Calu3 (cell line): ENCODE data around the gene PRR14. TPM values are rescaled to one million over a fixed set of nuclear protein-coding genes. Genes with fewer than 3 reads are reported as not detected.

Experiments
- BruUV-seq: library from RNA; stranded (reverse); fragments of 400-500 nt; replicated peaks from 2 replicates; lab custom pipeline; 2021; lab: Mats Ljungman, UMichigan
- CTCF ChIA-PET: fragments of 300-600 bp; sonication (Branson Sonifier 250); formaldehyde crosslinking; loops from one replicate; lab custom pipeline; 2022; ENCODE audit warnings: antibody characterized with exemption; lab: Charles Lee
- DNase-seq: peaks from one replicate; pipeline ENCODE4 v3.0.0; 2022
- H3K27ac Mint-ChIP-seq: one replicate; pipeline ENCODE4 v1.8.0; 2022; ENCODE audit warnings: mixed read lengths; ENCODE audit not compliant: unreplicated experiment
- H3K27me3 Mint-ChIP-seq: one replicate; pipeline ENCODE4 v1.8.0; 2022; ENCODE audit warnings: mixed read lengths; ENCODE audit not compliant: unreplicated experiment
- H3K36me3 Mint-ChIP-seq: one replicate; pipeline ENCODE4 v1.8.0; 2022; ENCODE audit warnings: mild to moderate bottlenecking, moderate library complexity, mixed read lengths; ENCODE audit not compliant: insufficient read depth, unreplicated experiment
- H3K4me1 Mint-ChIP-seq: one replicate; pipeline ENCODE4 v1.8.0; 2022; ENCODE audit warnings: mild to moderate bottlenecking, low read depth, mixed read lengths; ENCODE audit not compliant: unreplicated experiment
- H3K4me3 Mint-ChIP-seq: one replicate; pipeline ENCODE4 v1.8.0; 2022; ENCODE audit warnings: mild to moderate bottlenecking, low read depth, moderate library complexity, mixed read lengths; ENCODE audit not compliant: unreplicated experiment
- H3K9me3 Mint-ChIP-seq: one replicate; pipeline ENCODE4 v1.8.0; 2022; ENCODE audit warnings: low read depth, mixed read lengths; ENCODE audit not compliant: unreplicated experiment
- CTCF ChIP-seq: fragments of 200-600 bp; IDR thresholded peaks from one replicate; pipeline ENCODE4 v1.8.0; 2022; ENCODE audit warnings: antibody characterized with exemption; ENCODE audit not compliant: unreplicated experiment
- intact Hi-C: fragments of 100-400 bp; cut with micrococcal nuclease; formaldehyde crosslinking; loops from one replicate; pipeline ENCODE4 v1.10.0; 2022; ENCODE audit not compliant: unreplicated experiment
- total RNA-seq: library from RNA; stranded (reverse); gene quantifications from 2 replicates; pipeline ENCODE4 v1.2.3, GENCODE V29; 2022

The PRR14 gene
- total RNA-seq, 1 experiment from 2014 or later: 47.4 TPM

GRCh38 chr16:30620169-30620568 is 30.6 kb upstream of the PRR14 start:
- Mint-ChIP-seq H3K27me3 (peaks cover 45% of the 10 kb centered on the region), H3K4me1 (peaks cover 12% of the 10 kb centered on the region), H3K4me3 (no peak overlapping the region), H3K27ac (no peak overlapping the region), H3K9me3 (peaks cover 2% of the 10 kb centered on the region), H3K36me3 (no peaks in the 10 kb centered on the region)
- DNase-seq: no peak
- intact Hi-C loops: no loop called here
- no peak for TF ChIP-seq CTCF
- CTCF ChIA-PET: interaction anchor here (0.9 kb wide), 1 partner anchor 11 kb away, joined by 9 read pairs; no protein-coding TSS in a partner anchor
- BruUV-seq: no TSS peak

DNA sequence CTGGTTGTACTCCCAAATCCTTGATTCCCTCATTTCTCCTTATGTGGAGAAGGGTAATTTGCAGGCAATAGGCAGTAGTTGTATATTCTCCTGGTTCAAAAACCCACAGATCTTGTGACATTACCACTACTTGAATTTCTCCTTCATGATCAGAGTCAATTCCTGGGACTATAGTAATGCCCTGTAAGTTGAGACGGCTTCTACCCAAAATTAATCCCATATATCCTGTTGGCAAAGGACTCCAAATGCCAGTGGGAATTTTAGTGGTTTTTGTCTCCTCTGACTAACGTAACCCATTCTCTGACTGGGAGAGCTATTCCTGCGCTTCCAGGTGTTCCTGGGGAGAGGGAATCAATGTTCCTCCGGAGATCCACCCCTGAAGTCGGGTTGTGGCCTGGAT is 29.0 kb upstream of the PRR14 start:
- Mint-ChIP-seq H3K36me3 (no peaks in the 10 kb centered on the region), H3K4me3 (no peak overlapping the region), H3K9me3 (peaks cover 2% of the 10 kb centered on the region), H3K27ac (no peak overlapping the region), H3K27me3 (peaks cover 45% of the 10 kb centered on the region), H3K4me1 (no peaks in the 10 kb centered on the region)
- CTCF ChIA-PET: no interaction called here
- BruUV-seq: no TSS peak
- DNase-seq: no peak
- intact Hi-C loops: no loop called here
- TF ChIP-seq CTCF: no peak

- CTCF ChIA-PET: no interaction called here
- H3K36me3 Mint-ChIP-seq: no peaks in the 10 kb centered on the region
- no peak for TF ChIP-seq CTCF
- BruUV-seq: no TSS peak
- no peak for DNase-seq
- no peak overlapping the region for H3K4me3 Mint-ChIP-seq
- no peaks in the 10 kb centered on the region for H3K9me3 Mint-ChIP-seq
- no peaks in the 10 kb centered on the region for H3K4me1 Mint-ChIP-seq
- H3K27ac Mint-ChIP-seq: no peak overlapping the region
- intact Hi-C loops: no loop called here
- H3K27me3 Mint-ChIP-seq: peaks cover 45% of the 10 kb centered on the region
These were observed 28.2 kb upstream of the PRR14 start for GRCh38 chr16:30622455-30623032.

GRCh38 chr16:30623536-30624283 is 27.1 kb upstream of the PRR14 start:
- no peak for DNase-seq
- CTCF ChIA-PET: interaction anchor here (0.5 to 1.0 kb wide), 2 partner anchors 11 to 189 kb away, joined by 3 to 4 read pairs; no protein-coding TSS in a partner anchor
- H3K4me3 Mint-ChIP-seq: no peak overlapping the region
- no peak overlapping the region for H3K27ac Mint-ChIP-seq
- H3K27me3 Mint-ChIP-seq: peaks cover 45% of the 10 kb centered on the region
- no peaks in the 10 kb centered on the region for H3K36me3 Mint-ChIP-seq
- BruUV-seq: no TSS peak
- H3K4me1 Mint-ChIP-seq: peaks cover 4% of the 10 kb centered on the region
- intact Hi-C loops: no loop called here
- no peak for TF ChIP-seq CTCF
- H3K9me3 Mint-ChIP-seq: no peaks in the 10 kb centered on the region
